ENCODE data around the gene ECHDC1.
A peak's percentile ranks its signal among the peaks of the same experiment; 100 is the strongest.

ECHDC1 gene

DNA sequence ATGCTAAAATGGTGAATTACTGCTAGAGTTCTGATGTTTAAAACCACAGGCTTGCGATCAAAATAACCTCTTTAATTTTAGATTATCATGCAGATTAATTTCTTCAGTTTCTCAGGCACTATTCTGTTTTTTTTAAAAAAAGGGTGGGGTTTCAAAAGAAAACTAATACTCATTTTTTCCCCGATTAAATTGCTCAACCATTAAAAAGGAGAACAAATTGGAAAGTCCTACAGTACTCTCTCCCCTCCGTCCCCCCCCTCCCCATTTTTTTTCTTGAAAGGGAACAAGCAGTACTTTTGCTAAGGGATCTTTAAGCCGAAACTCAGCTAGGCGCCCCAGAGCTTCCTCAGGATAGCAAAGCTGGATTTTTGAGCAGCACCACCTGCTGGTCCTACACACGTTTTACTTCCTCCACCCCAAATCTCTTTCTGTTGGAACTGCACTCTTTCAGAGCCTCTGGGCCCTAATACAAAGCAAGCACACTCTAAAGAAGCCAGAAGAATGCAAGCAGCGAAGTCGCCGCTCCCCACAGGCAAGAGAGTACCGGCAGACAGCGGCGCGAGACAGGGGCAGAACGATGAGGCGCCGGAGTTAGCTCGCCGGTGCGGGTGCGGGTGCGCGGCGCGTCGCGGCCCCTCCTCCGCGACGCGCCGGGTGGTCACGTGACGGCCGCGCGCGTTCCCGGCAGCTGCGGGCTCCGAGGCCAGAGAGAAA lies 77.1 kb downstream of the ECHDC1 start, which contains the start of gene RNF146:
Gene RNF146, plus strand, starts transcription at position 687 of the 714 bp plus-strand sequence. CDS start 13,475 bp downstream, outside the sequence.
- Histone ChIP-seq H3K9me3 (ENCODE audit: insufficient read depth, low read length, severe bottlenecking) (no peaks in the 10 kb centered on the region), H3K4me2 (ENCODE audit: insufficient read depth, low read length) (peak within 1 kb of the TSS; percentile 76), H3K79me2 (ENCODE audit: insufficient read depth, low read length) (peaks cover 47% of the 10 kb centered on the region), H4K20me1 (ENCODE audit: insufficient read depth, low read length) (0 out of 2 replicates have a peak, but pooled peaks cover 2% of the 10 kb centered on the region), H3K9ac (ENCODE audit: low read depth, low read length) (peak within 1 kb of the TSS; percentile 99), H3K27ac (ENCODE audit: low read length) (peak within 1 kb of the TSS; percentile 95), H3K36me3 (ENCODE audit: insufficient read depth, low read length) (no peaks in the 10 kb centered on the region; the same call in 1 of the 2 replicates), H2AFZ (ENCODE audit: low read depth, low read length) (peak within 1 kb of the TSS; percentile 99), H3K4me1 (ENCODE audit: insufficient read depth, low read length) (peaks cover 35% of the 10 kb centered on the region), H3K4me3 (ENCODE audit: low read depth in 1 of 2, low read length in 2 of 2) (peak within 1 kb of the TSS; percentile 50 to 92), H3K27me3 (ENCODE audit: insufficient read depth, low read length, poor library complexity) (no peaks in the 10 kb centered on the region)
- DNase-seq (peak; percentile 79), ATAC-seq (ENCODE audit: insufficient read depth, low read depth) (peak; percentile 80)
- no peak for TF ChIP-seq EZH2 (IDR thresholded peaks at IDR 0.05; ENCODE audit: borderline replicate concordance, low read depth, low read length, severe bottlenecking)
- TF ChIP-seq, protein P1, sequence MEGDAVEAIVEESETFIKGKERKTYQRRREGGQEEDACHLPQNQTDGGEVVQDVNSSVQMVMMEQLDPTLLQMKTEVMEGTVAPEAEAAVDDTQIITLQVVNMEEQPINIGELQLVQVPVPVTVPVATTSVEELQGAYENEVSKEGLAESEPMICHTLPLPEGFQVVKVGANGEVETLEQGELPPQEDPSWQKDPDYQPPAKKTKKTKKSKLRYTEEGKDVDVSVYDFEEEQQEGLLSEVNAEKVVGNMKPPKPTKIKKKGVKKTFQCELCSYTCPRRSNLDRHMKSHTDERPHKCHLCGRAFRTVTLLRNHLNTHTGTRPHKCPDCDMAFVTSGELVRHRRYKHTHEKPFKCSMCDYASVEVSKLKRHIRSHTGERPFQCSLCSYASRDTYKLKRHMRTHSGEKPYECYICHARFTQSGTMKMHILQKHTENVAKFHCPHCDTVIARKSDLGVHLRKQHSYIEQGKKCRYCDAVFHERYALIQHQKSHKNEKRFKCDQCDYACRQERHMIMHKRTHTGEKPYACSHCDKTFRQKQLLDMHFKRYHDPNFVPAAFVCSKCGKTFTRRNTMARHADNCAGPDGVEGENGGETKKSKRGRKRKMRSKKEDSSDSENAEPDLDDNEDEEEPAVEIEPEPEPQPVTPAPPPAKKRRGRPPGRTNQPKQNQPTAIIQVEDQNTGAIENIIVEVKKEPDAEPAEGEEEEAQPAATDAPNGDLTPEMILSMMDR (IDR thresholded peaks at IDR 0.05; ENCODE audit: borderline replicate concordance, extremely low read depth, low read length, poor library complexity, severe bottlenecking): peak; percentile 88

DNA sequence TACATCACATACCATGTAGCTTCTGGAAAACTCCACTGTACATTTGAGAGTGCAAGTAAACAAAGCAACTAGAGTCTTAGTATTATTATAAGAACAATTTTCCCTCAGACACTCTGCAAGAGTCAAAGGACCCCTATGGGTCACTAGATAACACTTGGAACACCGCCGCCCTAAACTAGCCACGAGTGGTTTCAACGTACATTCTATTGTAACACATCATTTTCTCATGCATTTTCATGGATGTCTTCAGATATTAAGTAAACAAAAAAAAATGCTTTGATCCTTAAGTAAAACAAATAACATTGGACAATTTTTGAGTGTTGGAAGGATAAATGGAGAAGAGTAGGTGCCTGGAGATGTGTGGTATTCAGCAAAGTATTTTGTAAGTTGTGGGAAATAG lies 79.9 kb downstream of the ECHDC1 start:
- H3K27me3 ChIP-seq (ENCODE audit: insufficient read depth, low read length, poor library complexity): no peaks in the 10 kb centered on the region
- no peaks in the 10 kb centered on the region for H3K9me3 ChIP-seq (ENCODE audit: insufficient read depth, low read length, severe bottlenecking)
- H4K20me1 ChIP-seq (ENCODE audit: insufficient read depth, low read length): no peaks in the 10 kb centered on the region
- H3K27ac ChIP-seq (ENCODE audit: low read length): no peak overlapping the region
- TF ChIP-seq, protein P1 (IDR thresholded peaks at IDR 0.05; ENCODE audit: borderline replicate concordance, extremely low read depth, low read length, poor library complexity, severe bottlenecking): no peak
- TF ChIP-seq EZH2 (IDR thresholded peaks at IDR 0.05; ENCODE audit: borderline replicate concordance, low read depth, low read length, severe bottlenecking): no peak
- no peak overlapping the region for H3K4me3 ChIP-seq (ENCODE audit: low read depth in 1 of 2, low read length in 2 of 2)
- no peak overlapping the region for H3K9ac ChIP-seq (ENCODE audit: low read depth, low read length)
- H3K4me2 ChIP-seq (ENCODE audit: insufficient read depth, low read length): no peak overlapping the region
- H3K4me1 ChIP-seq (ENCODE audit: insufficient read depth, low read length): peaks cover 24% of the 10 kb centered on the region
- ATAC-seq (ENCODE audit: insufficient read depth, low read depth) (no peak), DNase-seq (no peak)
- no peaks in the 10 kb centered on the region; the same call in 1 of the 2 replicates for H3K36me3 ChIP-seq (ENCODE audit: insufficient read depth, low read length)
- no peak overlapping the region for H2AFZ ChIP-seq (ENCODE audit: low read depth, low read length)
- H3K79me2 ChIP-seq (ENCODE audit: insufficient read depth, low read length): peaks cover 18% of the 10 kb centered on the region

DNA sequence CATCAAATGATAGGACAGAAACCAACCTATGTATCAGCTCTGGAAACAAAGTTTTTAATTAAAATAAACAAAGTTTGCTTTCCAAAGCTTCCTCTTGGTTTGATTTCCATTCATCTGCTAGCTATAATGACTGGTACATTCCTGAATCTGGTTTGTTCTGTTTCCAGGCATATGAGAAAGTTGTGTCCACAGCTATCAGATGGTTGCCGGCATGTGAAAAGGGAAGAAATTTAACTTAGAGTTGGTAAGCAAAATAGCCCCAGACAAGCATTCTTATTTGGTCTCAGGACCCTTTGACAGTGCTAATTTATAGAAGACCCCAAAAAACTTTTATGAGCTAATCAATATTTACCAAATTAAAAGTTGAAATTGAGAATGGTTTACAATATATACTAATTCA lies 80.5 kb downstream of the ECHDC1 start:
- no peak overlapping the region for H3K27ac ChIP-seq (ENCODE audit: low read length)
- no peak overlapping the region for H2AFZ ChIP-seq (ENCODE audit: low read depth, low read length)
- H4K20me1 ChIP-seq (ENCODE audit: insufficient read depth, low read length): no peaks in the 10 kb centered on the region
- no peaks in the 10 kb centered on the region for H3K27me3 ChIP-seq (ENCODE audit: insufficient read depth, low read length, poor library complexity)
- H3K9ac ChIP-seq (ENCODE audit: low read depth, low read length): no peak overlapping the region
- no peak for TF ChIP-seq EZH2 (IDR thresholded peaks at IDR 0.05; ENCODE audit: borderline replicate concordance, low read depth, low read length, severe bottlenecking)
- TF ChIP-seq, protein P1 (IDR thresholded peaks at IDR 0.05; ENCODE audit: borderline replicate concordance, extremely low read depth, low read length, poor library complexity, severe bottlenecking): no peak
- peaks cover 12% of the 10 kb centered on the region for H3K79me2 ChIP-seq (ENCODE audit: insufficient read depth, low read length)
- no peak overlapping the region for H3K4me2 ChIP-seq (ENCODE audit: insufficient read depth, low read length)
- no peaks in the 10 kb centered on the region for H3K9me3 ChIP-seq (ENCODE audit: insufficient read depth, low read length, severe bottlenecking)
- DNase-seq (no peak), ATAC-seq (ENCODE audit: insufficient read depth, low read depth) (no peak)
- peaks cover 18% of the 10 kb centered on the region for H3K4me1 ChIP-seq (ENCODE audit: insufficient read depth, low read length)
- no peaks in the 10 kb centered on the region; the same call in 1 of the 2 replicates for H3K36me3 ChIP-seq (ENCODE audit: insufficient read depth, low read length)
- no peak overlapping the region for H3K4me3 ChIP-seq (ENCODE audit: low read depth in 1 of 2, low read length in 2 of 2)

Data from DND-41 (cell line).